CD4-positive, alpha-beta T cell (primary cell): ENCODE results near the gene HDAC4. TPM values are rescaled to one million over a fixed set of nuclear protein-coding genes. Genes with fewer than 3 reads are reported as not detected.

ENCODE experiments used
- ATAC-seq: fragments of 200-7000 bp; cut with Tn5 transposase; one replicate; pipeline ENCODE4 v1.10.0; 2022; ENCODE audit warnings: mild to moderate bottlenecking; ENCODE audit not compliant: poor library complexity
- CTCF ChIA-PET: fragments of 350-600 bp; sonication (Branson Sonifier 250); formaldehyde crosslinking; loops from one replicate; lab custom pipeline; 2021; ENCODE audit warnings: antibody characterized with exemption, inconsistent platforms; lab: Charles Lee
- POLR2A ChIA-PET: fragments of 350-600 bp; sonication (Branson Sonifier 250); formaldehyde crosslinking; loops from one replicate; lab custom pipeline; 2021; ENCODE audit warnings: antibody characterized with exemption, inconsistent platforms; lab: Charles Lee
- DNase-seq, 14 experiments: peaks; one replicate each; pipeline ENCODE4 v3.0.0-alpha.2; 2013 to 2020; ENCODE audit warnings: mixed read lengths in 2 of 14
- H3K27ac ChIP-seq, 2 donors: one replicate each; pipeline versions ENCODE4 v1.5.1 to v1.7.0; 2013; ENCODE audit warnings: low read length in 2 of 2, low read depth in 1 of 2, mild to moderate bottlenecking in 1 of 2
- H3K27me3 ChIP-seq, 2 experiments: 1 replicate in 1 of 2; 2 replicates in 1 of 2; pipeline versions ENCODE4 v1.6.1 to v1.7.0; 2013; ENCODE audit warnings: low read length in 2 of 2, control low read depth in 1 of 2, mild to moderate bottlenecking in 1 of 2, moderate library complexity in 1 of 2; ENCODE audit not compliant: insufficient read depth in 2 of 2, control insufficient read depth in 1 of 2
- H3K36me3 ChIP-seq: one replicate; pipeline ENCODE4 v1.6.1; 2013; ENCODE audit warnings: low read length, control low read depth; ENCODE audit not compliant: insufficient read depth
- H3K4me1 ChIP-seq: one replicate; pipeline ENCODE4 v1.6.1; 2013; ENCODE audit warnings: low read length, control low read depth; ENCODE audit not compliant: insufficient read depth
- H3K4me3 ChIP-seq: one replicate; pipeline ENCODE4 v1.5.1; 2013; ENCODE audit warnings: mild to moderate bottlenecking, low read length, moderate library complexity
- H3K9me3 ChIP-seq, 2 experiments: 1 replicate in 1 of 2; 2 replicates in 1 of 2; pipeline versions ENCODE4 v1.6.1 to v1.7.0; 2013; ENCODE audit warnings: low read length in 2 of 2, mild to moderate bottlenecking in 2 of 2, control low read depth in 1 of 2, moderate library complexity in 1 of 2; ENCODE audit not compliant: control insufficient read depth in 1 of 2, insufficient read depth in 1 of 2
- H3K27ac Mint-ChIP-seq: one replicate; pipeline ENCODE4 v1.8.0; 2020; ENCODE audit warnings: mixed read lengths
- H3K27me3 Mint-ChIP-seq: one replicate; pipeline ENCODE4 v1.8.0; 2021; ENCODE audit warnings: mixed read lengths
- H3K36me3 Mint-ChIP-seq: one replicate; pipeline ENCODE4 v1.8.0; 2021; ENCODE audit warnings: low read depth, mixed read lengths
- H3K4me1 Mint-ChIP-seq: one replicate; pipeline ENCODE4 v1.8.0; 2021; ENCODE audit warnings: low read depth, mixed read lengths
- H3K4me3 Mint-ChIP-seq: one replicate; pipeline ENCODE4 v1.8.0; 2020; ENCODE audit warnings: mild to moderate bottlenecking, mixed read lengths
- H3K9me3 Mint-ChIP-seq: one replicate; pipeline ENCODE4 v1.8.0; 2020; ENCODE audit warnings: mixed read lengths
- intact Hi-C, 2 experiments: fragments of 100-400 bp; cut with DNase I in 1 of 2; cut with micrococcal nuclease in 1 of 2; formaldehyde crosslinking; loops; one replicate each; pipeline versions ENCODE4 v1.15.1 to v1.9.0; 2023 to 2025; cut with DNase I, micrococcal nuclease
- total RNA-seq, 174 experiments: library from RNA in 2 of 174; stranded (reverse) in 2 of 174; gene quantifications; one replicate each; pipeline ENCODE4 v1.2.3 and lab custom pipeline; 2021 to 2026
- TF ChIP-seq, protein P1 (sequence below): fragments of 200-600 bp; IDR thresholded peaks from one replicate; pipeline ENCODE4 v1.8.0; 2022; ENCODE audit warnings: antibody characterized with exemption, mild to moderate bottlenecking

The HDAC4 gene
- total RNA-seq, 2 experiments from 2014 or later = 45.3 to 49.2 TPM

DNA sequence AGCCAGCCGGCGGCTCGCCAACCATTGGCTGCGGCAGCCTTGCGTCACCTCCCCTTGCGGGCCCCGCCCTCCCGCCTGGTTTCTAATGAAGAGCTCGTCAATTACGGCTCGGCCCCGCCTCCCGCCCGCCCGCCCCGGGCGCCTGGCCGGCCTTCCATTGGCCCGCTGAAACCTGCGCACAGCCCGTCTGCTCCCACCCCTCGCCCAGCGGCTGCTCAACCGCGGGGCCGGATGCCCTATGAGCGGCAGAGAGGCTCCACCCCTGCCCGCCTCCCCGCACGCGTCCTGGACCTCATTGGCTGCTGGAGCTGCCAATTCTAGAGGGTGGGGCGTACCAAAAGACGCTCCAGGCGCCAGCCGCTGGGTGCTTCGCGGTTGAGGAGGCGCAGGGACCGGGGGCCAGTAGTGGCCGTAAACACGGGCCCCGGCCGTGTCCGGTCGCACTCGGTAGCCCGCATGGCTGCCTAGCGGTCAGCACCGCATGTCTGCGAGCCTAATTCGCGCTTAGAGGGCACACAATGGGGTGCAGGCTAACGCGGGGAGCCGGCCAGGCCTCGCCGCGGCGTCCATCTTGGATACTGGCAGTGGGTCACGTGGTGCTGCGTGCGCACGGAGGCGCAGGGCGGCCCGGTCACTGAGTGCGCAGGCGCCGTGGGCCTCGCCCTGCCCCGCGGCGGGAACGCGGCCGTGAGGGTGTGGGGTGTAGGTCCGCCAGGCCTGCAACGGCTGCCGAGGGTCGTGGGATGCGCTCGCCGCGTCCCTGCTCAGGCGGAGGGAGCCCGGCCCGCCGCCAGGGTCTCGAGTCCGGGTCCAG is 454 bp upstream of the HDAC4 start:
- H3K9me3 ChIP-seq = no peaks in the 10 kb centered on the region
- H3K4me1 ChIP-seq = peaks cover 37% of the 10 kb centered on the region
- Mint-ChIP-seq H3K27ac (peak overlapping the region; percentile 99), H3K27me3 (no peaks in the 10 kb centered on the region), H3K4me3 (peak overlapping the region; percentile 98), H3K4me1 (peaks cover 48% of the 10 kb centered on the region), H3K36me3 (peaks cover 15% of the 10 kb centered on the region), H3K9me3 (no peaks in the 10 kb centered on the region)
- TF ChIP-seq, protein P1, sequence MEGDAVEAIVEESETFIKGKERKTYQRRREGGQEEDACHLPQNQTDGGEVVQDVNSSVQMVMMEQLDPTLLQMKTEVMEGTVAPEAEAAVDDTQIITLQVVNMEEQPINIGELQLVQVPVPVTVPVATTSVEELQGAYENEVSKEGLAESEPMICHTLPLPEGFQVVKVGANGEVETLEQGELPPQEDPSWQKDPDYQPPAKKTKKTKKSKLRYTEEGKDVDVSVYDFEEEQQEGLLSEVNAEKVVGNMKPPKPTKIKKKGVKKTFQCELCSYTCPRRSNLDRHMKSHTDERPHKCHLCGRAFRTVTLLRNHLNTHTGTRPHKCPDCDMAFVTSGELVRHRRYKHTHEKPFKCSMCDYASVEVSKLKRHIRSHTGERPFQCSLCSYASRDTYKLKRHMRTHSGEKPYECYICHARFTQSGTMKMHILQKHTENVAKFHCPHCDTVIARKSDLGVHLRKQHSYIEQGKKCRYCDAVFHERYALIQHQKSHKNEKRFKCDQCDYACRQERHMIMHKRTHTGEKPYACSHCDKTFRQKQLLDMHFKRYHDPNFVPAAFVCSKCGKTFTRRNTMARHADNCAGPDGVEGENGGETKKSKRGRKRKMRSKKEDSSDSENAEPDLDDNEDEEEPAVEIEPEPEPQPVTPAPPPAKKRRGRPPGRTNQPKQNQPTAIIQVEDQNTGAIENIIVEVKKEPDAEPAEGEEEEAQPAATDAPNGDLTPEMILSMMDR = no peak
- intact Hi-C loops = loop anchor here (1.0 to 10.0 kb wide), 6 partner anchors 20 to 1164 kb away; partner anchors contain the start of genes COPS9 (in 1 of the 2), DUSP28 (in 1 of the 2) and RNPEPL1 (in 1 of the 2)
- H3K36me3 ChIP-seq = no peaks in the 10 kb centered on the region
- ChIA-PET CTCF (interaction anchor here (1.0 kb wide), 1 partner anchor 134 kb away, joined by 7 read pairs; no protein-coding TSS in a partner anchor), POLR2A (interaction anchor here (0.6 to 2.6 kb wide), 37 partner anchors 10 to 1164 kb away, joined by 3 to 64 read pairs (median 4); partner anchors contain the start of gene NDUFA10)
- H3K4me3 ChIP-seq = peak overlapping the region; percentile 67
- ATAC-seq (peak; percentile 86), DNase-seq (peak; percentile 98 to 100 (median 99))
- H3K27me3 ChIP-seq = no peaks in the 10 kb centered on the region
- H3K27ac ChIP-seq = peak overlapping the region; percentile 97 to 99

GRCh38 chr2:239399921-239400595 is 762 bp downstream of the HDAC4 start:
- H3K4me3 Mint-ChIP-seq = peak overlapping the region; percentile 89
- H3K27me3 ChIP-seq = no peaks in the 10 kb centered on the region
- H3K27ac ChIP-seq = no peak overlapping the region
- no peak for ATAC-seq
- peaks cover 56% of the 10 kb centered on the region for H3K4me1 Mint-ChIP-seq
- H3K36me3 Mint-ChIP-seq = peaks cover 15% of the 10 kb centered on the region
- H3K4me3 ChIP-seq = peak overlapping the region; percentile 53
- peak in 7 of 14 experiments; percentile 9 to 42 (median 34) for DNase-seq
- H3K4me1 ChIP-seq = peaks cover 37% of the 10 kb centered on the region
- TF ChIP-seq, protein P1 = no peak
- H3K27me3 Mint-ChIP-seq = no peaks in the 10 kb centered on the region
- ChIA-PET POLR2A (interaction anchor here (1.3 to 4.4 kb wide), 4 partner anchors 19 to 132 kb away, joined by 4 to 34 read pairs (median 9); no protein-coding TSS in a partner anchor), CTCF (interaction anchor here (1.1 to 4.2 kb wide), 3 partner anchors 19 to 133 kb away, joined by 3 to 41 read pairs (median 4); no protein-coding TSS in a partner anchor)
- no peaks in the 10 kb centered on the region for H3K36me3 ChIP-seq
- no peaks in the 10 kb centered on the region for H3K9me3 Mint-ChIP-seq
- H3K27ac Mint-ChIP-seq = peak overlapping the region; percentile 84
- intact Hi-C loops = loop anchor here in 1 of 2 experiments (2.0 to 10.0 kb wide), 5 partner anchors 73 to 1165 kb away; partner anchors contain the start of genes COPS9, DUSP28 and RNPEPL1
- no peaks in the 10 kb centered on the region for H3K9me3 ChIP-seq

- ChIA-PET CTCF (interaction anchor here (1.0 to 4.2 kb wide), 4 partner anchors 19 to 132 kb away, joined by 3 to 41 read pairs (median 5); no protein-coding TSS in a partner anchor), POLR2A (interaction anchor here (1.3 to 4.4 kb wide), 5 partner anchors 18 to 132 kb away, joined by 4 to 34 read pairs (median 11); no protein-coding TSS in a partner anchor)
- Mint-ChIP-seq H3K4me1 (peaks cover 61% of the 10 kb centered on the region), H3K4me3 (peak overlapping the region; percentile 89), H3K27me3 (no peaks in the 10 kb centered on the region), H3K9me3 (no peaks in the 10 kb centered on the region), H3K36me3 (peaks cover 15% of the 10 kb centered on the region), H3K27ac (peak overlapping the region; percentile 84)
- Histone ChIP-seq H3K4me1 (peaks cover 37% of the 10 kb centered on the region), H3K36me3 (no peaks in the 10 kb centered on the region), H3K27ac (no peak overlapping the region), H3K4me3 (peak overlapping the region; percentile 53), H3K9me3 (no peaks in the 10 kb centered on the region), H3K27me3 (no peaks in the 10 kb centered on the region)
- intact Hi-C loops = loop anchor here in 1 of 2 experiments (5.0 kb wide), 1 partner anchor 72 kb away; no protein-coding TSS in a partner anchor
- TF ChIP-seq, protein P1 = no peak
- no peak for ATAC-seq
- DNase-seq = peak in 11 of 14 experiments; percentile 20 to 75 (median 35)
Measured at GRCh38 chr2:239399433-239399920, 1.3 kb downstream of the HDAC4 start.
